Kidney (tissue), 14 donors: ENCODE results near the gene CRYM. TPM values are rescaled to one million over a fixed set of nuclear protein-coding genes. Genes with fewer than 3 reads are reported as not detected.
A peak's percentile ranks its signal among the peaks of the same experiment; 100 is the strongest.

Source experiments
- DNase-seq, 5 donors: peaks; one replicate each; pipeline ENCODE4 v3.0.0-alpha.2; 2013 to 2020
- FAIRE-seq: peaks from 2 replicates; lab custom pipeline; 2012; peaks lifted over from hg19 to GRCh38; lab: Jason Lieb, UNC
- H3K27ac ChIP-seq, 2 donors: one replicate each; pipeline ENCODE4 v1.7.0; 2013; ENCODE audit warnings: low read depth in 2 of 2, low read length in 2 of 2, inconsistent platforms in 1 of 2
- H3K27me3 ChIP-seq: one replicate; pipeline ENCODE4 v1.7.1; 2013; ENCODE audit warnings: low read length, inconsistent platforms; ENCODE audit not compliant: control insufficient read depth, insufficient read depth
- H3K36me3 ChIP-seq, 3 donors: one replicate each; pipeline versions ENCODE4 v1.7.0 to v1.7.1; 2013; ENCODE audit warnings: low read length in 3 of 3, control low read depth in 1 of 3, inconsistent platforms in 1 of 3; ENCODE audit not compliant: insufficient read depth in 3 of 3, control insufficient read depth in 2 of 3
- H3K4me1 ChIP-seq, 3 donors: one replicate each; pipeline versions ENCODE4 v1.7.0 to v1.7.1; 2013; ENCODE audit warnings: low read length in 3 of 3, inconsistent platforms in 1 of 3, low read depth in 1 of 3; ENCODE audit not compliant: control insufficient read depth in 2 of 3, insufficient read depth in 2 of 3
- H3K4me3 ChIP-seq, 3 donors: one replicate each; pipeline versions ENCODE4 v1.7.0 to v1.8.1; 2013; ENCODE audit warnings: low read length in 3 of 3, control low read depth in 1 of 3, inconsistent platforms in 1 of 3
- H3K9ac ChIP-seq, 3 donors: one replicate each; pipeline versions ENCODE4 v1.7.0 to v1.7.1; 2013; ENCODE audit warnings: low read length in 3 of 3, control low read depth in 1 of 3, inconsistent platforms in 1 of 3
- H3K9me3 ChIP-seq, 3 donors: one replicate each; pipeline versions ENCODE4 v1.7.0 to v1.7.1; 2013; ENCODE audit warnings: low read length in 3 of 3, control low read depth in 1 of 3, inconsistent platforms in 1 of 3; ENCODE audit not compliant: control insufficient read depth in 2 of 3, insufficient read depth in 1 of 3
- CTCF ChIP-seq: IDR thresholded peaks from 3 replicates; pipeline ENCODE4 v1.5.1; 2012; ENCODE audit warnings: mild to moderate bottlenecking, moderate library complexity, borderline replicate concordance; ENCODE audit not compliant: insufficient read depth; ENCODE audit errors: extremely low read depth
- intact Hi-C: fragments of 100-400 bp; cut with DNase I; formaldehyde crosslinking; loops from one replicate; pipeline ENCODE4 v1.11.1; 2022
- polyA plus RNA-seq: library from polyadenylated mRNA; stranded (reverse); fragments of 350-450 nt; fragmentation: Illumina TruSeq; extraction: RNeasy Lipid Tissue Mini Kit (QIAGEN cat#74804); gene quantifications from one replicate; pipeline ENCODE4 v1.2.3, GENCODE V29; 2014; ENCODE audit warnings: low read depth, low replicate concordance; ENCODE audit not compliant: insufficient read depth
- total RNA-seq: library from RNA; stranded (reverse); fragmentation: NEBNext Ultra II Directional; extraction: Animal tissue kit (Norgen Biotek cat#: 25700); gene quantifications from one replicate; pipeline ENCODE4 v1.2.1, GENCODE V29; 2021
- donor health status: control.
- donor health status: control.
- donor health status: control.
- donor health status: control.
- donor health status: control.
- donor health status: DM: yes; HTN: yes; CAD: no.
- donor health status: Normal renal cell carcinoma (clear cell type).

CRYM gene
- total and polyA plus RNA-seq, 2 donors from 2014 or later: 5.8 to 80.9 TPM

- FAIRE-seq (no peak), DNase-seq (no peak)
- Histone ChIP-seq H3K9ac (no peak overlapping the region), H3K27me3 (no peaks in the 10 kb centered on the region), H3K4me1 (no peaks in the 10 kb centered on the region), H3K36me3 (peaks cover 0 to 5% (median 0%) of the 10 kb centered on the region in 3 donors), H3K27ac (no peak overlapping the region), H3K9me3 (no peaks in the 10 kb centered on the region), H3K4me3 (no peak overlapping the region)
- intact Hi-C loops: no loop called here
- no peak for TF ChIP-seq CTCF
Observed at GRCh38 chr16:21242756-21243155, 35.3 kb downstream of the CRYM start.

- Histone ChIP-seq H3K27ac (no peak overlapping the region), H3K4me3 (no peak overlapping the region), H3K9ac (no peak overlapping the region), H3K9me3 (no peaks in the 10 kb centered on the region), H3K36me3 (peaks cover 0 to 5% (median 0%) of the 10 kb centered on the region in 3 donors), H3K4me1 (no peaks in the 10 kb centered on the region), H3K27me3 (no peaks in the 10 kb centered on the region)
- no peak for TF ChIP-seq CTCF
- FAIRE-seq (no peak), DNase-seq (no peak)
- intact Hi-C loops: no loop called here
Observed at GRCh38 chr16:21239646-21240045, 38.4 kb downstream of the CRYM start.

GRCh38 chr16:21236831-21237230, 41.3 kb downstream of the CRYM start:
- no peak overlapping the region for H3K27ac ChIP-seq
- H3K36me3 ChIP-seq: peaks cover 0 to 5% (median 0%) of the 10 kb centered on the region in 3 donors
- H3K27me3 ChIP-seq: no peaks in the 10 kb centered on the region
- DNase-seq (no peak), FAIRE-seq (no peak)
- H3K4me3 ChIP-seq: no peak overlapping the region
- peaks cover 0 to 7% (median 0%) of the 10 kb centered on the region in 3 donors for H3K4me1 ChIP-seq
- no peaks in the 10 kb centered on the region for H3K9me3 ChIP-seq
- TF ChIP-seq CTCF: no peak
- intact Hi-C loops: no loop called here
- no peak overlapping the region for H3K9ac ChIP-seq

GRCh38 chr16:21235199-21235585, 42.9 kb downstream of the CRYM start:
- DNase-seq (no peak), FAIRE-seq (no peak)
- Histone ChIP-seq H3K4me3 (peak overlapping the region in 2 of 3 donors; percentile 71 to 92), H3K36me3 (no peaks in the 10 kb centered on the region), H3K4me1 (peaks cover 0 to 14% (median 0%) of the 10 kb centered on the region in 3 donors), H3K9ac (peak overlapping the region in 1 of 3 donors; percentile 55), H3K27me3 (no peaks in the 10 kb centered on the region), H3K9me3 (no peaks in the 10 kb centered on the region), H3K27ac (peak overlapping the region in 1 of 2 donors; percentile 67)
- no peak for TF ChIP-seq CTCF
- intact Hi-C loops: no loop called here
